Measurements from ENCODE around the gene POC1A.
A peak's percentile ranks its signal among the peaks of the same experiment; 100 is the strongest.

DNA sequence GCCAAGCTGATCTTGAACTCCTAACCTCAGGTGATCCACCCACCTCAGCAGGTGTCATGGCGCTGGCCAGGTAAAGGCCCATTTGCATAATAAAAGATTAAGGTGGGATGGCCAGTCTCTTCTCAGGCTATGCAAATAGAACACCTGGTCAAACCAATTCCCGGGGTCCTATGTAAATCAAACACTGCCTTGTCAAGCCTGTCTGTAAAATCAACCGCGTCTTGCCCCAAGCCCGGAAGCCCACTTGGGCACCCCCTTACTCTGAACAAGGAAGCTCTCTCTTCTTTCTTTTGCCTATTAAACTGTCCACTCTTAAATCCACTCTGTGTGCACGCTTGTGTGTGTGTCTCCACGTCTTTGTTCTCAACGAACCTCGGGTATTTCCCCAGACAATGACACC, 13.0 kb upstream of the POC1A start:
- TF ChIP-seq, protein P1, sequence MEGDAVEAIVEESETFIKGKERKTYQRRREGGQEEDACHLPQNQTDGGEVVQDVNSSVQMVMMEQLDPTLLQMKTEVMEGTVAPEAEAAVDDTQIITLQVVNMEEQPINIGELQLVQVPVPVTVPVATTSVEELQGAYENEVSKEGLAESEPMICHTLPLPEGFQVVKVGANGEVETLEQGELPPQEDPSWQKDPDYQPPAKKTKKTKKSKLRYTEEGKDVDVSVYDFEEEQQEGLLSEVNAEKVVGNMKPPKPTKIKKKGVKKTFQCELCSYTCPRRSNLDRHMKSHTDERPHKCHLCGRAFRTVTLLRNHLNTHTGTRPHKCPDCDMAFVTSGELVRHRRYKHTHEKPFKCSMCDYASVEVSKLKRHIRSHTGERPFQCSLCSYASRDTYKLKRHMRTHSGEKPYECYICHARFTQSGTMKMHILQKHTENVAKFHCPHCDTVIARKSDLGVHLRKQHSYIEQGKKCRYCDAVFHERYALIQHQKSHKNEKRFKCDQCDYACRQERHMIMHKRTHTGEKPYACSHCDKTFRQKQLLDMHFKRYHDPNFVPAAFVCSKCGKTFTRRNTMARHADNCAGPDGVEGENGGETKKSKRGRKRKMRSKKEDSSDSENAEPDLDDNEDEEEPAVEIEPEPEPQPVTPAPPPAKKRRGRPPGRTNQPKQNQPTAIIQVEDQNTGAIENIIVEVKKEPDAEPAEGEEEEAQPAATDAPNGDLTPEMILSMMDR (conservative IDR thresholded peaks at IDR 0.05; ENCODE audit: low read depth in 2 of 2) = no peak
- TF ChIP-seq, protein P2, sequence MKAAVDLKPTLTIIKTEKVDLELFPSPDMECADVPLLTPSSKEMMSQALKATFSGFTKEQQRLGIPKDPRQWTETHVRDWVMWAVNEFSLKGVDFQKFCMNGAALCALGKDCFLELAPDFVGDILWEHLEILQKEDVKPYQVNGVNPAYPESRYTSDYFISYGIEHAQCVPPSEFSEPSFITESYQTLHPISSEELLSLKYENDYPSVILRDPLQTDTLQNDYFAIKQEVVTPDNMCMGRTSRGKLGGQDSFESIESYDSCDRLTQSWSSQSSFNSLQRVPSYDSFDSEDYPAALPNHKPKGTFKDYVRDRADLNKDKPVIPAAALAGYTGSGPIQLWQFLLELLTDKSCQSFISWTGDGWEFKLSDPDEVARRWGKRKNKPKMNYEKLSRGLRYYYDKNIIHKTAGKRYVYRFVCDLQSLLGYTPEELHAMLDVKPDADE (IDR thresholded peaks at IDR 0.05) = no peak
- TF ChIP-seq EZH2 (IDR thresholded peaks at IDR 0.05; ENCODE audit: low read depth, unreplicated experiment) = no peak
- no peak for TF ChIP-seq EZH2phosphoT487 (IDR thresholded peaks at IDR 0.05; ENCODE audit: unreplicated experiment)
- no peak for TF ChIP-seq STAT1 (IDR thresholded peaks at IDR 0.05; ENCODE audit: unreplicated experiment)
- TF ChIP-seq, protein P3, sequence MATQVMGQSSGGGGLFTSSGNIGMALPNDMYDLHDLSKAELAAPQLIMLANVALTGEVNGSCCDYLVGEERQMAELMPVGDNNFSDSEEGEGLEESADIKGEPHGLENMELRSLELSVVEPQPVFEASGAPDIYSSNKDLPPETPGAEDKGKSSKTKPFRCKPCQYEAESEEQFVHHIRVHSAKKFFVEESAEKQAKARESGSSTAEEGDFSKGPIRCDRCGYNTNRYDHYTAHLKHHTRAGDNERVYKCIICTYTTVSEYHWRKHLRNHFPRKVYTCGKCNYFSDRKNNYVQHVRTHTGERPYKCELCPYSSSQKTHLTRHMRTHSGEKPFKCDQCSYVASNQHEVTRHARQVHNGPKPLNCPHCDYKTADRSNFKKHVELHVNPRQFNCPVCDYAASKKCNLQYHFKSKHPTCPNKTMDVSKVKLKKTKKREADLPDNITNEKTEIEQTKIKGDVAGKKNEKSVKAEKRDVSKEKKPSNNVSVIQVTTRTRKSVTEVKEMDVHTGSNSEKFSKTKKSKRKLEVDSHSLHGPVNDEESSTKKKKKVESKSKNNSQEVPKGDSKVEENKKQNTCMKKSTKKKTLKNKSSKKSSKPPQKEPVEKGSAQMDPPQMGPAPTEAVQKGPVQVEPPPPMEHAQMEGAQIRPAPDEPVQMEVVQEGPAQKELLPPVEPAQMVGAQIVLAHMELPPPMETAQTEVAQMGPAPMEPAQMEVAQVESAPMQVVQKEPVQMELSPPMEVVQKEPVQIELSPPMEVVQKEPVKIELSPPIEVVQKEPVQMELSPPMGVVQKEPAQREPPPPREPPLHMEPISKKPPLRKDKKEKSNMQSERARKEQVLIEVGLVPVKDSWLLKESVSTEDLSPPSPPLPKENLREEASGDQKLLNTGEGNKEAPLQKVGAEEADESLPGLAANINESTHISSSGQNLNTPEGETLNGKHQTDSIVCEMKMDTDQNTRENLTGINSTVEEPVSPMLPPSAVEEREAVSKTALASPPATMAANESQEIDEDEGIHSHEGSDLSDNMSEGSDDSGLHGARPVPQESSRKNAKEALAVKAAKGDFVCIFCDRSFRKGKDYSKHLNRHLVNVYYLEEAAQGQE (IDR thresholded peaks at IDR 0.05; ENCODE audit: unreplicated experiment) = no peak
- TF ChIP-seq POLR2AphosphoS5 (IDR thresholded peaks at IDR 0.05; ENCODE audit: low read depth) = no peak
- no peak for TF ChIP-seq ZNF331 (CRISPR knock-in tag; IDR thresholded peaks at IDR 0.05; ENCODE audit: low read depth)
- TF ChIP-seq JUNB (IDR thresholded peaks at IDR 0.05; ENCODE audit: unreplicated experiment) = peak; percentile 17
- no peak for TF ChIP-seq ZNF114 (CRISPR knock-in tag; IDR thresholded peaks at IDR 0.05)

Measured in GM23338 (cell line).